ENCODE data around the gene ROR2.

The ROR2 gene

DNA sequence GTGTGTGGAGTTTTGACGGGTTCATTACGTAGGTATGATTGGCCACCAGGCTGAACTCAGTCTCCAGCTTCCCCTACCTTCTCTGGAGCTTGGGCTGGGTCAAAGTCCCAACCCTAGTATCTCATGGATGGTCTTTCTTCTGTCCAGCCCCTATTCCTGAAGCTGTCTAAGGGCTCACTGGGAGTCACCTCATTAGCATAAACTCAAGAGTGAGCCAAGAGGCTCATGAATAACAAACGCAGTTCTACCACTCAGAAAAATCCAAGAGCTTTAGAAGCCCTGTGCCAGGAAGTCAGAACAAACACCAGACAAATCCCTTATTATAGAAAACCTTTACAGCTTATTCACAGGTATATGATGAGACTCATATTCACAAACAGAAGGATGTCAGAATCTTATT, 346.1 kb downstream of the ROR2 start:
- DNase-seq: no peak

DNA sequence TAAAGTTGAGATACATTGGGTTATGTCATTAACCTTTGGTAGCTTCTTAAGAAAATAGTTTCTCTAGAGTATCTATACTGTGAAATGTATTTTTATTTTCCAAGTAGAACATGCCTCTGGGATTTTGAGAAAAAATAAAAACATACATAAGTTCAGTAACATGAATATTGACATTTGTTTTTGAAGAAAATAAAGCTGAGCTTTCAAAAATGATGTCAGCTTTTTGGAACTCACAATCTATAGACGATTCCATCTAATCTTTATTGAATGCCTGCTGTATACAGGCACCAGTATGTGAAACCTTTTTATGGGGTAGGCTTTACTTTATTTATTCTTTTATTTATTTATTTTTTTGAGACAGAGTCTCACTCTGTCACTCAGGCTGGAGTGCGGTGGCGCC, 350.5 kb downstream of the ROR2 start:
- no peak for DNase-seq

DNA sequence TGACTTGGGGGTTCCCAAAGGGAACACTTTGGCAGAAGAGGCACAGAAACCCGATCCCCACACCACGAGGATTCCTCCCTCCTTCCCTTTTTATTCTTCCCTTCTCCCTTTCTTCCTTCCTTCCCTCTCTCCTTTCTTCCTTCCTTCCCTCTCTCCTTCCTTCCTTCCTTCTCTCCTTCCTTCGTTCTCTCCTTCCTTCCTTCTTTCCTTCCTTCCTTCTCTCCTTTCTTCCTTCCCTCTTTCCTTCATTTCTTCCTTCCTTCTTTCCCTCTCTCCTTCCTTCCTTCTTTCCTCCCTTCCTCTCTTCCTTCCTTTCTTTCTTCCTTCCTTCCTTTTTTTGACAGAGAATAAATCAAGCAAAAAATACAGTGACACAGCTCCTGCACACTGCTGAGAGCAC, 358.4 kb downstream of the ROR2 start:
- DNase-seq: no peak

DNA sequence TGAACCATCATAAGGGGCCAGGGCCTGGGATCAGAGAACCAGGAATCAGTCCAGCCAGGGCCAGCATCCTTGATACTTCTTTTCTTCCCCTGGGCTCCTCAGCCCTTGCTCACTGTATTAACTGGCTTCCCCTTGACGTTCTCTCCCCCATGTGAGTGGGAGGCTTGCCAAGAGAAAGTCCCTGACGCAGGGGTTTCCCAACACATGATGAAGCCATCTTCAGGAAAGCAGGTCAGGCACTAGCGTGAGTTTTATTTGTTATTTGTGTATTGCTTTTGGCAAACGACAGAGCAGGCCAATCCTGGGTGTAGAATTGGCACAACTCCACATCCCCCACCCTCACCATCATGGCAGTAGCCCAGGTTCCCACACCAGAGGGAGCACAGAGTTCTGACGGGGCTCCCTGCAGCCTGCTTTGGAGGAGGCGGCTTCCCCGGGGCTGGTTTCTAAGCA, 360.9 kb downstream of the ROR2 start:
- DNase-seq: no peak

DNA sequence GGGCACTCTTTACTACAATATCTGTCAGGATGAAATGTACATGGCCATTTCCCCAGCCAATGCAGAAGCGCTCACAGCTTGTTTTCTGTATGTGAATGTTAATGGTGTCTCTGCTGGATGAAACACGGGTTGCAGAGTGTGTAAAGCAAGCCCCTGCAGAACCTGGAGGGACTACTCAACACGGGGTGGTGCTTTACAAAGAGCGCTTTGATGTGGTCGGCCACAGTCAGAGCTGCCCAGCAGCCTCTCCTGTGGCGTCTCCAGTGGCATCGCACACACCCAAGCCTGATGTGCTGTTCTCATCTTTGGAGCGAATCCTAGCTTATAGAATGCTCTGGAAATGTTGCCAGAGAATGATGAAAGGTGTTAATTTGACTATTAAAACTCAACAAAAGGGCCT, 363.7 kb downstream of the ROR2 start:
- DNase-seq: no peak

DNA sequence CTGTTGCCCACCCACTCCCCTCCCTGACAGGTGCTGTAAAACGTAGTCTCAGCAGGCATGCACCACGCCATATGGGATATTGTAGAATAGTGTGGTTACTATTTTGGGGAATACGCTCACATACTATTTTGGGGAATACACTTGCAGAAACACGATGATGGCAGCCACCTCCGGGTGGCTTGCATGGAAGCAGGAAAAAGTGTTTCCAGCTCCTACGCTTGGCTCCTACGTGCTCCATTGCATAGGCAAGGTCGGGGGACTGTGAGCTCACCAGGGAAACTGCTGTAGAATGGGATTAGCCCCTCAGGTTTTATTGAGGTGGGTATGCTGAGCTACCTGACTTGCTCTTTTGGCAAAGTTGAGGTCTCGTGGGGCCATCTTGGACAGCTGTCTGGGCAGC, 366.1 kb downstream of the ROR2 start:
- no peak for DNase-seq

DNA sequence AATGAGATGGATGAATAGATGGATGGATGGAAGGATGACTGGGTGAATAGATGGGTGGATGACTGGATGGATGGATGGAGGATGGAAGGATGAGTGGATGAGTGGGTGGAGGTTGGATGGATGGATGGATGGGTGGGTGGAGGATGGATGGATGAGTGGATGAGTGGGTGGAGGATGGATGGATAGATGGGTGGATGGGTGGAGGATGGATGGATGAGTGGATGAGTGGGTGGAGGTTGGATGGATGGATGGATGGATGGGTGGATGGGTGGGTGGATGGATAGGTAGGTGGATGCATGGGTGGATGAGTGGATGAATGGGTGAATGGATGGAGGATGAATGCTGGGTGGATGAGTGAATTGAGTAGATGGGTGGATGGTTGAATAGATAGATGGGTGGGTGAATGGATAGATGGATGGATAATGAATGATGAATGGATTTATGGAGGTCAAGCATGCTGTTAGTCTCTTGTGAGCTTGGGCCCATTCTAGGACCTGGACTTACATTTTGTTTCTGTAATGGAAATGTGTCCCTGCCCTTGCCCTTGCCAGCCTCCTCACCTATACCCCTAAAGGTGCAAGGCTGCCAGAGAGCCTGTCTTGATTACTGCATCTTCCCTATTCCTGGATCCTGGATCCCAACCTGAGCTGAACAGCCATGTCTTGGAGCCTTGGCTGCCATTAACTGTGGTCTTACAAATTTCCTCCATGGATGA, 366.7 kb downstream of the ROR2 start:
- DNase-seq: no peak

DNA sequence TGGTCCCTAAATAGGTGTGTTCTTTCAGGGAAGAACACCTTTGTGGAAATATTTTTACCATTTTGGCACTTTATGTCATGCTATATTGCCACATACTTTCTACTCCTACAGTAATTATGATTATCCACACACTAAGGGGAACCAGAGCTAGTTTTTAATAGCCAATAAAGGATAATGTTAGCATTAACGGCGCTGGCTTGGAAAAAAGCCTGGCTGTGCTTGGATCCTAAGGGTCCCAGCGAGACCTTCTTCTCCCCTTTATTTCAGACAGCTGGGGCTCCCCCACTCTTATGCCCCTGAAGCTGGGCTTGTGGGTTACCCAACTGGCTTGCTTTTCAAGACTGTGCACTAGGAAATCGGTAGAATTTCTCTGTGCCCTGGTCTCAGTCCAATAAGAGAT, 367.8 kb downstream of the ROR2 start:
- no peak for DNase-seq

DNA sequence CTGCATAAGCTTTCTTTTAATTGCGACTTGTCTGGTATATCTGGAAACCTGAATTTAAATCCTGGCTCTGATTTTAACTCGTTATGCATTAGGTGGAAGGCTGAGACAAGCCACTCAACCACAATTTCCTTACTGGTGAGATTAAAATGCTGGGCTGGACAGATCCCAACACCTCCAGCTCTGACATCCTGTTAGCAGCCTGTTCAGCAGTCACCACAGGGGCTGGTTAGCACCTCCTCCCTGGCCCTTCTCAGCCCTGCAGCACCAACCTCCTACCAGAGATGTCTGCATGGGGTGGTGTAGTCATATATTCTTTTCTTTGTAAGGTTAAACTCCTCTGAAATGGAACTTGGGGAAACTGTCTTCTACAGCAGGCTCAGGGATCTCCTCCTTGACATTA, 369.9 kb downstream of the ROR2 start:
- no peak for DNase-seq

DNA sequence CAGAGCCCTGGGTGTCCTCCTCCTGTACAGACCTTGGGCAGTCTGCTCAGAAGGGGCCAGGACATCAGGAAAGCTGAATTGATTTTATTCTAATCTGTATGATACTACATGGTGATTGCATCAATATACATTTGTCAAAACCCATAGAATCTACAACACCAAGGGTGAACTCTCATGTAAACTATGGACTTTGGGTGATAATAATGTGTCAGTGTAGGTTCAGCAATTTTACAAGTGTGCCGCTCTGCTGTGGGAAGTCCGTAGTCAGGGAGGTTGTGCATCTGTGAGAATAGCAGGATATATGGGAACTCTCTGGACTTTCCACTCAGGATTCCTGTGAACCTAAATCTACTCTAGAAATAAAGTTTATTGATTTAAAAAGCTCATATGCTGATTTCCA, 371.1 kb downstream of the ROR2 start:
- no peak for DNase-seq

DNA sequence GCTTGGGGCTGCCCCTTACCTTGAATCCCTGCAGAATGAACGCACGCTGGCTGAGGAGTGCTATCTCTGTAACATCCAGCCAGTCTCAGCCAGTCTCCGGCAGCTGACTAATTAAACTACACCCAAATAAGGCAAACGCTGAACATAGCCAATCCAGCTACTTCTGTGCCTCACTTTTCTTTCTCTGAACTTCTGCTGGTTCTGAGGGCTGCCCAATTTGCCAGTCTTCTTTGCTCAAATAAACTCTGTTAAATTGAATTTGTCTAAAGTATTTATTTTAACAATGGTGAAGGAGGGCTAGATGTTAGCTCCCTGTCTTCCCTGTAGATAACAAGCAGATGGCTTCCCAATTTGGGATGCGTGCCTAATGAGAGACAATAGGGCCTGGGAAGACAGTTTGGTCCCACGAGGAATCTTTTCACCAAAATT, 372.4 kb downstream of the ROR2 start:
- no peak for DNase-seq

DNA sequence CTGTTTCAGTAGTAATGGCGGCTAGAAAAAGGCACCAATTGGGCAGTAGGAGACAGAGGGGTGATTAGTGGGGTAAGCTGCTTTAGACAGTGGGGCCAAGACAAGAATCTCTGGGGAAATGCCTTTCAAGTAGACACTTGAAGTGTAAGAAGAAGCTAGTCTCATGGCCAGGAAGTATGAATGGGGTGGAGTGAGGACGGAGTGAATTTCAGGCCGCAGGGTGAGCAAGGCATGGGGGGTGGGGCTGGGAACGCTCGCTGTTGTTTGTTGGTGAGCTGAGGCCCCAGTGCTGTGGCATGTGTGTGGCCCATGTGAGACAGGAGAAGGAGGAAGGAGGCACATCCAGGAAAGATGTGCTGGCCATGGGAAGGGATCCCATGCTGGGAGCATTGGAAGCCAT, 377.2 kb downstream of the ROR2 start:
- DNase-seq: no peak

DNA sequence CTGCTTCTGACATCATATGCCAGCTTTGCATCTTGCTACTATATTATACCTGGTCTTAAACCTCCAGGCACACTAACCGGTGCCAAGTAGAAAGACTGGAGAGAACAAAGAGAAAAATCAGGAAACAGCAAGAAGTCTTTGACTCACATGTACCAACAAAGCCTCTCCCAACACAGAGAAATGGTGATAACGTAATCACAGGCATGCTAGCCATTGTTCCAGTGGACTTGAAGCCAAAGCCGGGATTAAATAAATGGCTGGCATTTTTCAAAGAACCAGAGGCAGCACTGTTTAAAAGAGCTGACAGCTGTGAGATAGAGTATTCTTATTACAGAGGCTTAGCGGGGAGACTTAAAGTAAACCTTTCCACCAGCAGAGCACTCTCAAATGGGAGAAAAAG, 378.0 kb downstream of the ROR2 start:
- no peak for DNase-seq

DNA sequence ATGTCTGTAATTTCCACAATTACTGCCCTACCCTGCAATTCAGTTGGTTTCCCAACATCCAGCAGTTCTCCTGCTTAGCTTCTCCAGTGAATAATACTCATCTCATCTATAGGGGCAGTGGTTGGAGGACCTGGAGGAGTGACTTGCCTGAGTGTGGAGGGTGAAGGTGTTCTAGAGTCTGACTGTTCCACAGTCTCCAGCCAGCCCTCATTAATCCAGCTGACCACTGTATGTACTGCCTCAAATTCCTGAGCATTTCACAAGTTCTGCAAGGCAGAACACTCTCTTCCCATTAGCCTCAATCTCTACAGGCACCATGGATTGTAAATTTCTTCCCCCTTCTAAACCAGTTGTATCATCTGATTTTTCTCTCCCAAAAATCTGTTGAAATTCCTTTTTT, 379.0 kb downstream of the ROR2 start:
- DNase-seq: no peak

DNA sequence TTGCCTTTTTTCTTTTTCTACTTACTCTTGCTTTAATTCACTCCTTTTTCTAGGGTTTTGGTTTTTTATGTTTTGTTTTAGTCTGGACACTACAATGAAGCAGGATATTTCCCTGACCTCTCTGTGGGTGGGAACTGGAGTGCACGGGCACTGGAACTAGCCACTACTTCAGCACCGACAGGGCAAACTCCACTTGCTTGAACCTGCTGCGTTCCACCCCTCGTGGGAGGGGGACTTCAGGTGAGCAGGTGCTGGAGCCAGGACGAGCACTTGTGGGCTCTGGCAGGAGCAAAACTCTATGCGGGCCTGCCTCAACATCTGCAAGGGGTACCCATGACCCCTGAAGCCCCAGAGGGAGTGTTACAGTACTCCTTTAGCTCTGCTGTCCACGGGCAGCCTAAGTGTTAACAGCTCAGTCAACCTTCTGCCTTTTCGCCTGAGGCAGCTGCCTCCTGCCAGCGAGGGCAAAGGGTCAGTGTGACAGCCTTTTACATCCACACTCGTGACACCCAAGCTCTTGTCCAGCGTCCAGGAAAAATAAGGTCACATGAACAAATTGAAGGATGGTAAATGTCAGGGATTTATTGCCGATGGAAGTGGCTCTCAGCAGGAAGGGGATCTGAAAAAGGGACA, 382.3 kb downstream of the ROR2 start:
- DNase-seq: no peak

DNA sequence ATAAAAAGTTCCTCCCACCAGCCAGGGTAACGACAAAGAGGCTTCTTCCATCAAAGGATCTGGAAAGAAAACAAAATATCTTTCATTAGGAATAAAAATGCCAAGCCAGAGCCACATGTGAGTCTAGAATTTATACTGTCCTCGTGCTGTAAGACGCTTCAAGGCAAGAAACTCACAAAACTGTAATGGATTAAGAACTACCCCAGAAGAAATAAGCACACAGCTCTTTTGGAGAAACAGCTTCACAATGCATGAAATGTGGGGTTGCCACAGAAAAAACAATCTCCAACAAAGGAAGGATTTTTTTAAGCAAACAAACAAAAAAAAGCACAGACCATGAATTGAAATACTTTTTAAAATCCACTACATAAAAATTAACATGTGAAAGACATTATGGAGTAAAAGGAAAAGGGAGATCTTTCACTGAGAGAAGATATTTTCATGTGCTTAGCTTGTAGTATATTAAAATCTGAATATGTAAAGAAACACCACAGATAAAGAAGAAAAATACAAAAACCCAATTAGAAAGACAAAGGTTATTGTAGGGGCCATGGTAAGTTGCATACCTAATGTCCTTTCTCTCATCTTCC, 385.9 kb downstream of the ROR2 start:
- DNase-seq: no peak

DNA sequence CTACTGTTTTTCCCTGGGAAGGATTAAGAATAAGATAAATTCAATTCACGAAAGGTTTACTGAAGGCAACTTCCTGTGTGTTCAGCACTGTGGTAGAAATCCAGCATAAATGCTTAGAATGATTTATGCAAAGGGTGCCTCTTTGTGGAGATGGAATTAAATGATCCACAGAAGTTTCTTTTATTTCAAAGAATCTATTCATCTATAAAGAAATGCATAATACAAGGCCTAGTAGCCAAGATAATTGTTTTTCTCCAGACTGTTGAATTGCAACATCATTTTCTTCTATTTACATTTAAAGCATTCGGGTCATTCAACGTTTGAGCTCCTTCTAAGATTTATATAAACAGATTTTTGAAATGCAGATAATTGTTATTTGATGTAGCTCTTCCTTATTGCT, 387.6 kb downstream of the ROR2 start:
- DNase-seq: no peak

DNA sequence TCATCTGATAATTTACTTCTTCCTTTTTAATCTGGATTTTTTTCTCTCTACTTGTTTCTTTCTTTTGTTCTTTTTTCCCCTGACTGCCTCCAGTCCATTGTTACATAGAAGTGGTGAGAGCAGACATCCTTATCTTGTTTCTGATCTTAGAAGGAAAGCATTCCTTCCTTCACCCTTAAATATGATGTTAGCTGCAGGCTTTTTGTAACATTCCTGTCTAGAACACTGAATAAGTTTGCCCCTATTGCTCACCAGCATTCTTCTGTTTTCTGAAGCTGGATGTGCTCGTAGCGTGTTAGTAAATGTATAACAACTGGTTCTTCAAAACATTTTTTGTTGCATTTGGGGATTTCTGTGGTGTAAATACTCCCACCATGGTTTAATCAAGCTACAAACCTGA, 389.7 kb downstream of the ROR2 start:
- peak; percentile 62 for DNase-seq

DNA sequence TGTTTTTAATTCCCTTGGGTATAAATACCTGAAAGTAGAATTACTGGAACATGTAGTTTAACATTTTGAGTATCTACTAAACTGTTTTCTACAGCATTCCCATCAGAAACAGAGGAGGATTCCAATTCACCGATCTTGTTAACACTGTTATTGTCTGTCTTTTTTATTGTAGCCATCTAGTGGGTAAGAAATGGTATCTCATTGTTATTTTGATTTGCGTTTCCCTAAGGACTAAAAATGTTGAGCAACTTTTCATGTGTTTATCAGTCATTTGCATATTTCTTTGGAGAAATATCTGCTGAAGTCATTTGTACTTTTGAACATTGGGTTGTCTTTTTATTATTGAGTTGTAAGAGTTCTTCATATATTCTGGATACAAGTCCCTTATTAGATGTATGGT, 391.1 kb downstream of the ROR2 start:
- DNase-seq: no peak

DNA sequence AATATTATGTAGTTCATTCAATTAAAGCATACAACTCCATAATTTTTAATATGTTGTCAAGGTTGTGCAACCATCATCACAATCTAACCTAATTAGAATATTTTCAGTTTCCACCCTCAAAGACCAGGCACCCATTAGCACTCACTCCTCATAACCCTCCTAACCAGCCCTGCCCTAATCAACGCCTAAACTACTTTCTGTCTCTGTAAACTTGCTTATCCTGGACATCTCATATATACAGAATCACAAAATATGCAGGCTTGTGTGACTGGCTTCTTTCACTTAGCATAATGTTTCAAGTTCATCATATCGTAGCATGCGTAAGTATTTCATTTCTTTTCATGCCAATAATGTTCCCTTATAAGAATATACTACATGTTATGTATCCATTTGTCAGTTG, 391.6 kb downstream of the ROR2 start:
- DNase-seq: no peak

DNA sequence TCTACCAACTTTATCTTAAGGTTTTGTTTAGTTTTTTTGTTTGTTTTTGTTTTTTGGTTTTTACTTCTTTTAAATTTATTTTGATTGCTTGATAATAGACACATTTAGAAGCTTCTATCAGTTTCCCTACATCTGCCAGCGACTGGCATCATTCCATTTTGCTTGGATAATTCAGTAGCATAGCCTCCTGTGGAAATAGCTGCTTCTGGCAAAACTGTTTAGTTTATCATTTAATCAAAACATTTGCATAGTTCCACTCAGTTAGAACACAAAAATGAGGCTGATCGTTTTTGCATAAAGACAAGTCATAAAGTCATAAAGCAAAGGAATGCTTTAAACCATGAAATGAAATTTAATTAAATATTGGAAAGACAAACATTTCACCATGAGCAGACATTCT, 392.7 kb downstream of the ROR2 start:
- no peak for DNase-seq

DNA sequence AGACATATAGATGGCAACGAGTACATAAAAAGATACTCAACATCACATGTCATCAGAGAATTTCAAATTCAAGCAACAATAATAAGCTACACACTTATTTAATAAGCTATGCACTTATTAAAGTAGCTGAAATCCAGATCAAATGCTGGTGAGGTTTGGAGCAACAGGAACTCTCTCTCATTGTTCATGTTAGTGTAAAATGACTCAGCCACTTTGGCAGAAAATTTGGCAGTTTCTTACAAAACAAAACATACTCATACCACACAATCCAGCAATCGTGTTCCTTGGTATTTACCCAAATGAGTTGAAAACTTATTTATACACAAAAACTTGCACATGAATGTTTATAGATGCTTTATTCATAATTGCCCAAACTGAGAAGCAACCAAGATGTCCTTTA, 394.9 kb downstream of the ROR2 start:
- no peak for DNase-seq

DNA sequence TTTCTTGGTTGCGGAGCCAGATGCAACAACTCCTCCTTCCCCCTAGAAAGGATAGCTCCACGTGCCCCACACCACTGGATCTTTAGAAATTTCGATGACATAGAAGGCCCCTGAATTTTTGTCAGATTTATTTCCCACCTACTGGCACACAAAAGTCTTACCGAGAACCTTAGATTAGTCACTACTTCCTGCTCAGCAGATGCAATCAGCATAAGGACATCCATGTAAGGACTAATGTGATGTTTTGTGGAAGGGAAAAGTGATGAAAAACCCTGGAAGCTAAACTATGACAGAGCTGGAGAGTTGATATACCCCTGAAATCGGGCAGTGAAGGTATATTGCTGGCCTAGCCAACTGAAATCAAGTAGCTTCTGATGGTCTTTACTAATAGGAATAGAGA, 400.9 kb downstream of the ROR2 start:
- no peak for DNase-seq

DNA sequence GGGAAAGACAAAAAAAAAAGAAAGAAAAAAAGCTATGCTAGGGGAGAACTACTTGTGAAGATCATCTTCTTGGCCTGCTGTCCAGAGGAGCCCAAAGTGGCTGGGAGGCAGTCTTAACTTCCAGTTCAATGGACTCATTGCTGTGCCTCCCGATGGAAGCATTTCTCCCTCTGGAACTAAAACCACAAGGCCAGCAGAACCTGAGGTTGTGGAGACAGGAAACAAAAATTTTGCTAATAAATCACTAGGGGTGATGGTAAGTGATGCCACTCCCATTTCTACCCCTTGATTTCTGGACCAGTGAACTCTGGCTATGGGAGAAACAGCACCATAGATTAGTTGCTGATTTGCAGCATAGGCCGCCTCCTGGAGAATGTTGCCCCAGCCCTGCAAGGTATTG, 402.9 kb downstream of the ROR2 start:
- DNase-seq: peak; percentile 37

DNA sequence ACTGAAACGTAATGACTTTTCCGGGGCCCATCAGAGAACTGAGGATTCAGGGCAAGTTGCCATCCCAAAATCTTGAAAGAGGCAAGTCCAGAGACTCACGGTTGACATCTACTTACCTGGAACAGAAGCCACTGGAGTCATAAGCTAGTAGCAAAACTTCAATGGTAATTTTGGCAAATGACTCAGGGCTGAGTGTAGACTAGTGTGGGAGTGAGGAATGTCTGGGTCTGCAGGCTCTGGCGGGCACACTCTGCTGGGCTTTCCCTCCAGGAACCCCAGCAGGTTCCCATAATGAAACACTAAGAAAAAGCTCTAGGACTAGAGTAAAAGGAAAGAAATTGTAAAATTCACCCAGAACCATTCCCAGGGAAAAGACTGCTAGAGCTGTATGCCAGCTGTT, 403.5 kb downstream of the ROR2 start:
- DNase-seq: peak; percentile 40

Measured in kidney glomerular epithelial cell (primary cell).